Ovary (tissue), 3 donors: Measurements from ENCODE around the gene TEDC1.
"Not testable (repeated sequence)": the region's sequence is repeated elsewhere in the genome, so short reads cannot be mapped to it uniquely, and the experiment has no call there.

Experiments
- CTCF ChIP-seq, 3 donors: fragments of 450-650 bp in 2 of 3; fragments of 200-600 bp in 1 of 3; IDR thresholded peaks; one replicate each; pipeline versions ENCODE4 v1.5.1 to v1.8.0; 2016 to 2022; ENCODE audit warnings: antibody characterized with exemption in 3 of 3, mild to moderate bottlenecking in 1 of 3
- POLR2A ChIP-seq: fragments of 450-650 bp; IDR thresholded peaks from one replicate; pipeline ENCODE4 v1.6.1; 2017; ENCODE audit warnings: antibody characterized with exemption, mild to moderate bottlenecking, moderate library complexity
- donor health status: DM: no; HTN: no; CAD: no.

GRCh38 chr14:105545676-105546075 lies 54.6 kb downstream of the TEDC1 start:
- not testable (repeated sequence) for TF ChIP-seq CTCF (IDR thresholded peaks at IDR 0.05); POLR2A
